Fibroblast of skin of scalp (primary cell): ENCODE measurements around the gene TIMM44.
A peak's percentile ranks its signal among the peaks of the same experiment; 100 is the strongest.
"Not testable (repeated sequence)": the region's sequence is repeated elsewhere in the genome, so short reads cannot be mapped to it uniquely, and the experiment has no call there.

ENCODE experiments used
- DNase-seq: peaks from one replicate; pipeline ENCODE4 v3.0.0-alpha.2; 2013

The TIMM44 gene

GRCh38 chr19:7942981-7943443, 454 bp downstream of the TIMM44 start:
- DNase-seq: no peak

- DNase-seq: no peak
These were observed 1.4 kb downstream of the TIMM44 start for GRCh38 chr19:7941895-7942596.

GRCh38 chr19:7940841-7941240, 2.6 kb downstream of the TIMM44 start:
- DNase-seq: no peak

- no peak for DNase-seq
These were observed 8.7 kb downstream of the TIMM44 start for GRCh38 chr19:7934766-7935165.

GRCh38 chr19:7933828-7934725, 9.4 kb downstream of the TIMM44 start:
- no peak for DNase-seq

GRCh38 chr19:7933411-7933810, 10.1 kb downstream of the TIMM44 start:
- DNase-seq: no peak

GRCh38 chr19:7932930-7933300, 10.6 kb downstream of the TIMM44 start:
- no peak for DNase-seq

- DNase-seq: no peak
These were observed 11.1 kb downstream of the TIMM44 start for GRCh38 chr19:7932276-7932929.

- DNase-seq: no peak
These were observed 12.0 kb downstream of the TIMM44 start for GRCh38 chr19:7931221-7932061.

GRCh38 chr19:7930765-7931164, 12.7 kb downstream of the TIMM44 start:
- DNase-seq: no peak

- DNase-seq: not testable (repeated sequence)
These were observed 13.4 kb downstream of the TIMM44 start for GRCh38 chr19:7930030-7930429.

- peak; percentile 80 for DNase-seq
These were observed 14.4 kb downstream of the TIMM44 start for GRCh38 chr19:7928741-7929701.

- no peak for DNase-seq
These were observed 15.1 kb downstream of the TIMM44 start for GRCh38 chr19:7928334-7928706.

- DNase-seq: no peak
These were observed 15.7 kb downstream of the TIMM44 start for GRCh38 chr19:7927605-7928333.

- DNase-seq: no peak
These were observed 16.5 kb downstream of the TIMM44 start for GRCh38 chr19:7926727-7927604.

GRCh38 chr19:7926021-7926726, 17.3 kb downstream of the TIMM44 start, which contains the start of gene CTXN1:
TSS of gene CTXN1 (minus strand) at chr19:7926135. CDS start at chr19:7925538, 597 bp downstream.
- DNase-seq: peak; percentile 65

- DNase-seq: peak; percentile 74
These were observed 18.2 kb downstream of the TIMM44 start for GRCh38 chr19:7925171-7925851.

GRCh38 chr19:7924651-7925170, 18.8 kb downstream of the TIMM44 start:
- no peak for DNase-seq
